Pulmonary artery endothelial cell (primary cell): ENCODE measurements around the gene METTL27. TPM values are rescaled to one million over a fixed set of nuclear protein-coding genes. Genes with fewer than 3 reads are reported as not detected.
"Not testable (repeated sequence)": the region's sequence is repeated elsewhere in the genome, so short reads cannot be mapped to it uniquely, and the experiment has no call there.

Source experiments
- DNase-seq: peaks from one replicate; pipeline ENCODE4 v3.0.0-alpha.2; 2011; ENCODE audit warnings: low read depth, low spot score
- total RNA-seq: library from RNA; depleted of rRNA; stranded (reverse); fragments of >200 nt; gene quantifications from 2 replicates; pipeline ENCODE4 v1.2.3, GENCODE V29; 2014

METTL27 gene
- total RNA-seq, 1 donor from 2014 or later, result 0.99 TPM

DNA sequence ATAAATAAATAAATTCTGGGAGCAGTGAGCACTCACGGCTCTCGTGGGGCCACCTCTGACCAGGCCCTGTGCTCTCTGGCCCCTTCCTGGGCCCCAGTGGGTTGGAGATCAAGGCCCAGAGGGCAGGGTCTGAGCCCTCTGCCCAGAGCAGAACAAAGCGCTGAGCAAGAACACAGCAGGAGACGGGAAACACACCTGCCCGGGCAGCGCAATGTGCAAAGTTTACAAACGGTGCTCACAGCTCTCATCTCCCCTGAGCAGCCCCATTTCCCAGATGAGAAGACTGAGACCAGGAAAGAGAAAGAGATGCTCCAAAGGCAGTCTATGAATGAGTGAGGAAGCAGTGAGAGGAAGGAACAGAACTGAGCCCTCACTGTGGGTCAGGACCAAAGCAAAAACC is 3.0 kb downstream of the METTL27 start:
- no peak for DNase-seq

DNA sequence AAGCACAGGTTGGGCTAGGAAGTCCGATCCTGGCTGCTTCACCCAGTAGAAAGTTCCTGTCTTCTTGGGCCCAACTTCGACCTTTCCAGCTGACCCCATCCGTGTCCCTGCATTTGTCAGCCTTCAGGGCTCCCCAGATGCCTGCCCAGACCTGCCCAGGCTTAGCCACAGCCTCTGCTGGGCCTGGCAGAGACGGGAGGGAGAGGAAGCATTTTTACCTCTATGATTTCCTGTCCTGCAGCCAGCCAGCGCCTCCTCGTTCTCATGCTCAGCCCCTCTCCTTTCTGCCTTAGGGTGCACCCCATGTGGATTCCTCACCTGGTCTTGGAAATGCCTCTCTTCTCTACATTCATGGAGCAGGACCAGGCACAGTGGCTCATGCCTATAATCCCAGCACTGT is 3.7 kb downstream of the METTL27 start:
- DNase-seq, result no peak

DNA sequence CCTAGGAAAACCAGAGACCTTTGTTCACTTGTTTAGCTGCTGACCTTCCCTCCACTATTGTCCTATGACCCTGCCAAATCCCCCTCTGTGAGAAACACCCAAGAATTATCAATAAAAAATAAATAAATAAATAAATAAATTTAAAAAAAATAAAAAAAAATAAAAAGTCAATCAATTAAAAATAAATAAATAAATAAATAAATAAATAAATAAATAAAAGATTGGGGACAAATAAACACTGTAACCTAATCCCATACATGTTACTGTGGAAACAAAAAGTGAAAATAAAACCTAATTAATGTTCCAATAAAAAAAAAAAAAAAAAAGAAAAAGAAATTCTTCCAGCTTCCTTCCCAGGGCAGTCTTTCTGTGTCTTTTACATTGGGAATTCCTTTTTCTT is 5.1 kb downstream of the METTL27 start:
- DNase-seq, result not testable (repeated sequence)

GRCh38 chr7:73834626-73835191 is 7.6 kb downstream of the METTL27 start:
- DNase-seq, result no peak

DNA sequence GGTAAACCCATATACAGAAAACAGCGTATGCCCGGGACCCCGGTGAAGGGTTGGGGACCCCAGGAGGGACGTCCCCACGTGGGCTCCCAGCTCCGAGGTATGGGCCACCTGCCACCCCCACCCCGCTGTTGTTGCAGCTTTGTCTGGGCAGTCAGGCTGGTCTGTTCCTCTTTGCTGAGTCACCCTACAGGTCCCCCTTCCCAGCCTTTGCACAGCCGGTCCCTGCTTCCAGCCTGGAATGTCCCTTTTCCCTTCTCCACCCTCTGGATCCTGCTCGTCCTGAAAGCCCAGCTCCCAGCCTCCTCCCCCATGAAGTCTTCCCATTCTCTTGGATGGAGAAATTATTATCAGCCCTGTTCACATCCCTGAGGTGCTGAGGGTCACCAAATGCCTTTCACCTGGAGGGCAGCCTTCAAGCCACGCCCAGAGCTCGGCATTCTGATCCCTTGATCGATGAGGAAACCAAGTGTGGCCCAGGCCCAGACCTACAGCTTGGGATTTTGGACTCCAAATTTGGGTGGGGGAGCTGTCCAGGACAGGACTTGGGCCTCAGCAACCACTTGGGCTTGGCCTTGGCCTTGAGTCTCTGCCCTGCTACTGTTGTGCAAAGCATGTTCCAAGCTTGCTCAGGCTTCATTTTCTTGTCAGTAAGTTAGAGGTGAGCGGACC is 8.9 kb downstream of the METTL27 start:
- DNase-seq, result no peak

DNA sequence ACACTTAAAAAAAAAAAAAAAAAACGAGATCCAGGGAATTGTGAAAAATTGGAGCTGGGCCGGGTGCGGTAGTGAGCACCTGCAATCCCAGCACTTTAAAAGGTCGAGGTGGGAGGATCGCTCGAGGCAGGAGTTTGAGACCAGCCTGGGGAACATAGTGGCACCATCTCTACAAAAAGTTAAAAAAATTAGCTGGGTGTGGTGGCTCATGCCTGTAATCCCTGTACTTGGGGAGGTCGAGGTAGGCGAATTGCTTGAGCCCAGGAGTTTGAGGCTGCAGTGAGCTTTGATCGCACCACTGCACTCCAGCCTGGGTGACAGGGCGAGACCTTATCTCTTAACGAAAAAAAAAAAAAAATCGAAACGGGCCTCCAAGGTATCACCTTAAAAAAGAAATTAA is 9.5 kb downstream of the METTL27 start:
- DNase-seq, result no peak

DNA sequence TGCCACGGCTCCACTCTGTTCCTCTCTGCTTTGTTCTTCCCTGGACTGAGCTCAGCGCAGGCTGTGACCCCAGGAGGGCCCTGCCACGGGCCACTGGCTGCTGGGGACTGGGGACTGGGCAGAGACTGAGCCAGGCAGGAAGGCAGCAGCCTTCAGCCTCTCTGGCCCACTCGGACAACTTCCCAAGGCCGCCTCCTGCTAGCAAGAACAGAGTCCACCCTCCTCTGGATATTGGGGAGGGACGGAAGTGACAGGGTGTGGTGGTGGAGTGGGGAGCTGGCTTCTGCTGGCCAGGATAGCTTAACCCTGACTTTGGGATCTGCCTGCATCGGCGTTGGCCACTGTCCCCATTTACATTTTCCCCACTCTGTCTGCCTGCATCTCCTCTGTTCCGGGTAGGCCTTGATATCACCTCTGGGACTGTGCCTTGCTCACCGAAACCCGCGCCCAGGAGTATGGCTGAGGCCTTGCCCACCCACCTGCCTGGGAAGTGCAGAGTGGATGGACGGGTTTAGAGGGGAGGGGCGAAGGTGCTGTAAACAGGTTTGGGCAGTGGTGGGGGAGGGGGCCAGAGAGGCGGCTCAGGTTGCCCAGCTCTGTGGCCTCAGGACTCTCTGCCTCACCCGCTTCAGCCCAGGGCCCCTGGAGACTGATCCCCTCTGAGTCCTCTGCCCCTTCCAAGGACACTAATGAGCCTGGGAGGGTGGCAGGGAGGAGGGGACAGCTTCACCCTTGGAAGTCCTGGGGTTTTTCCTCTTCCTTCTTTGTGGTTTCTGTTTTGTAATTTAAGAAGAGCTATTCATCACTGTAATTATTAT is 10.3 kb downstream of the METTL27 start:
- no peak for DNase-seq

DNA sequence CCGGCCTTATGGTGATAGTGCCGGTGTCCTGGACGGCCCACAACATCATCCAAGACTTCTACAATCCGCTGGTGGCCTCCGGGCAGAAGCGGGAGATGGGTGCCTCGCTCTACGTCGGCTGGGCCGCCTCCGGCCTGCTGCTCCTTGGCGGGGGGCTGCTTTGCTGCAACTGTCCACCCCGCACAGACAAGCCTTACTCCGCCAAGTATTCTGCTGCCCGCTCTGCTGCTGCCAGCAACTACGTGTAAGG is 10.8 kb downstream of the METTL27 start:
- no peak for DNase-seq

DNA sequence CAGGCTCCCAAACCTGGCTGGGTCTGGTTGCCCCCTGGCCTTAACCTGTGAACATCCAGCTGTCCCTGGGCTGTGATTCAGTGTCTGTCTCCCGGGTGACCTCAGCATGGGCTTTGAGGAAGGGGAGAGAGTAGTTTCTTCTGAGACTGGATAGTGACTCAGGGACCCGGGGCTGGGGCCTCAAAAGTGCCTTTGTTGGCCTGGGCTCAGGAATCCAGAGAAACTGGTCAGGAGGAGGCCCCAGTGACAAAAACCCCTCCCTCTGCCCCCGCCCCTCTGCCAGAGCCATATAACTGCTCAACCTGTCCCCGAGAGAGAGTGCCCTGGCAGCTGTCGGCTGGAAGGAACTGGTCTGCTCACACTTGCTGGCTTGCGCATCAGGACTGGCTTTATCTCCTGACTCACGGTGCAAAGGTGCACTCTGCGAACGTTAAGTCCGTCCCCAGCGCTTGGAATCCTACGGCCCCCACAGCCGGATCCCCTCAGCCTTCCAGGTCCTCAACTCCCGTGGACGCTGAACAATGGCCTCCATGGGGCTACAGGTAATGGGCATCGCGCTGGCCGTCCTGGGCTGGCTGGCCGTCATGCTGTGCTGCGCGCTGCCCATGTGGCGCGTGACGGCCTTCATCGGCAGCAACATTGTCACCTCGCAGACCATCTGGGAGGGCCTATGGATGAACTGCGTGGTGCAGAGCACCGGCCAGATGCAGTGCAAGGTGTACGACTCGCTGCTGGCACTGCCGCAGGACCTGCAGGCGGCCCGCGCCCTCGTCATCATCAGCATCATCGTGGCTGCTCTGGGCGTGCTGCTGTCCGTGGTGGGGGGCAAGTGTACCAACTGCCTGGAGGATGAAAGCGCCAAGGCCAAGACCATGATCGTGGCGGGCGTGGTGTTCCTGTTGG is 11.4 kb downstream of the METTL27 start, which contains the start of gene CLDN4:
CLDN4 (plus strand) TSS at position 316 of the 903 bp plus-strand sequence; CDS start at position 522, 206 bp downstream.
- no peak for DNase-seq

DNA sequence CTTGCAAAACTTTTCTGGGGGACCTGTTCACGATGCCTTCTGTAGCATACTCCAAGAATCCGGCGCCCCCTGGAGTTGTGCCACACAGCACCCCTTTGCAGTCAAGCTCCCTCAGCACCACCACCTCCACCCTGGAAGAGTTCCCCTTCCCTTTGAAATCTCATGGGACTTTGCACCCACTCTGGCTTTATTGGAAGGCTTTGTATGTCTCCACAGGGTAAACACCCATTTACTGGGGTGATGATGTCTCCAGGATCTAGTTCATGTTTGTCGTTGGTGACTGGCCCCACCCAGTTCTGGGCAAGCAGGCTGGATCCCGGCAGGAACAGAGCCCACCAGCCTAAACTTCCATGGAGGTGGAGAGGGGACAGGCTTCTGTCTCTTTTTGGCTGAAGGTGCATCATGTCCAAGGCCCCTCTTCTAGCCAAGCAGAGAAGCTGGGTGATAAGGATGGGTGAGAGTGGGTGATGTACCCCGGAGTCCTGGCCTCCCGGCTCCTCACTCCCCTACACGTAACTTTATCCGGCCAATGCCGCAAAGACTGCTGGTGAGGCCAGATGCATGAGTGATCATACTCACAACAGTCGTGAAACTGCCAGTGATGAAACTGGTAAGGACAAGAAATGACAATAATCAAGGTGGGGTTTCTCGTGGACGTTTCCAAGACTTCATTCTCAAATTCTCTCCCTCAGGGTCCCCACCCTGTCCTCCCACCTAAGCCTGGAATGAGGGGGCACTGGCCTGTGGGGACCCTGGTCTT is 12.2 kb downstream of the METTL27 start:
- DNase-seq, result no peak

GRCh38 chr7:73829505-73829904 is 12.8 kb downstream of the METTL27 start:
- no peak for DNase-seq

DNA sequence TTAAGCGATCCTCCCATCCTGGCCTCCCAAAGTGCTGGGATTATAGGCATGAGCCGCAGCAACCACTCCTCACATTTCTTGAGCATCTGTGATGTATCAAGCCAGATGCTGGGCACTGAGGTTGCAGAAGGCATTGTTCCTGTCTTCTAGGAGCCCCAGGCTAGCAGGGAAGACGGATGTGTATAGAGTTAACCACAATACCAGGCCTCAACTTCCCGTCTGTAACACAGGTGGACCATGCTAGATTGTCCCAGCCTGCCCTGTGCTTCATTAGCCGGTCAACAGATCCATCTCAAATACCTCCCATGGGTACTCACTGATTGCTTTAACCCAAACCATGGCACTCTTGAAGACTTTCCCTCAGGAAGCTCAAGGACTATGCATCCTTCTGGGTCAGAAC is 13.3 kb downstream of the METTL27 start:
- no peak for DNase-seq

DNA sequence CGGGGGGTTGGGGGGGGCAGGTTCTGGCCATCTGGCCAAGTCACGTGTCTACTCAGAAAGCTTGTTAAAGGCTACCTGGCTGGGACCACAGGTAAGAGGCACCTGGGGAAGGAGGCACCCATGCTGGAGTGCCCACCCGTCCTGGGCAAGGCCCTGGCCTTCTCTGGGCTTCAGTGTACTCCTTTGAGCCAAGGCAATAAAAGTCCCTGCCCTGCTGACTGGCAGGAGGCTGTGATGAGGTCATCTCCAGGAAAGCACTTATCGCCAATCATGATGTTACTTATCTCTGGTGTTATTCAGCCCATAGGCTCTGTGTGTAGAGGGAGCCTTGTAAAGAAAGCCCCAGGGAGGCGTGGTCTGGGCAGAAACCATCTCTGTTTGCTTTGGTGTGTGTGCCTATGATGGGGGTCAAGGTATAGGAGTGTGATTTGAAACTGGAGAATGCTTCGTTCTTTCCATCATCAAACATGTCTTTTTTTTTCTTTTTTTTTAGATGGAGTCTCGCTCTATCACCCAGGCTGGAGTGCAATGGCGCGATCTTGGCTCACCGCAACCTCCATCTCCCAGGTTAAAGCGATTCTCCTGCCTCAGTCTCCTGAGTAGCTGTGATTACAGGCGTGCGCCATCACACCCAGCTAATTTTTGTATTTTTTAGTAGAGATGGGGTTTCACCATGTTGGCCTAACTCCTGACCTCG is 14.1 kb downstream of the METTL27 start:
- DNase-seq, result peak; percentile 36

GRCh38 chr7:73827567-73828106 is 14.7 kb downstream of the METTL27 start:
- DNase-seq, result no peak

GRCh38 chr7:73824986-73825385 is 17.3 kb downstream of the METTL27 start:
- DNase-seq, result no peak

DNA sequence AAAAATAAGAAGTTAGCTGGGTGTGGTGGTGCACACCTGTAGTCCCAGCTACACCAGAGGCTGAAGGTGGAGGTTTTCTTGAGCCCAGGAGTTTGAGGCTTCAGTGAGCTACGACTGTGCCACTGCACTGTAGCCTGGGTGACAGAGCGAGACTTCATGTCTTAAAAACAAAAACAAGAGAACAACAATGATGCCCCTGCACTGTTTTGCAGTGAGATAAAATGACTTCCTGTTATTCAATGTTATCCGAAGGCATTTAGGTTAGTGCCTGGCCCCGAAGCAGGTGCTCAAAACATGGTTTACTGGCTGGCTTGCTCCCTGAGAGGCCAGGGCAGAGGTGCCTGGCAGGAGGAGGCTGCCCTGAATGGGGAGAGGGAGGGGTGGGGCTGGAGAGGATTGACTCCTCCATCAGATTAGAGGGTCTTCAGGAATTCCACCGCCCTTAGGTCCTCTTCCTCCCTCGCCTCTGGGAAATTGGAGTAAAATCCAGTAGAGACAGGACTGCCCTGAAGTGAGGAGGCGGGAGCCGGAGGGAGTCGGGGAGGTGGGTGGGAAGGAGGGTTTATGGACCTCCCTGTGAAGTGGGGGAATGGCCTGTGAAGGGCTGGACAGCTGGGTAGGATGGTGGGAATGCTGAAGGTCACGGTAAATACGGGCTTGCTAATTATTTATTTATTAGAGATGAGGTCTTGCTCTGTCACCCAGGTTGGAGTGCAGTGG is 18.3 kb downstream of the METTL27 start:
- DNase-seq, result no peak

DNA sequence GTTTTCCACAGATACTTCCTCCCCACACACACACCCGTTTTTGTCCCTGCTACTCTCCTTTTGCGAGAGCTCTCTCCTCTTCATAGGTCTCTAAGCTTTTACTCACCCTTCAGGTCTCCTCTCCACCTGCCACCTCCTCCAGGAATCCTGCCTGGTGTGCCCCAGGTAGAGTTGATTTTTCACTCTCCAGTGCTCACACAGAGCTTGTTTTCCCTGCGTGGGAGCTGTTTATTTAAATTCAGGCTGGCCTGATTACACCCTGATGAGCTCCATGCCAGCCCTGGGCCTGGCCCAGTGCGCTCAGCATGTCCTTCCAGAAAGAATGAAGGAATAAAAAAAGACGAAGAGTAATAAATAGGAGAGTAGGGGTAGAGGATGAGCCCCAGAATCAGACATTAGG is 19.1 kb downstream of the METTL27 start:
- DNase-seq, result no peak

DNA sequence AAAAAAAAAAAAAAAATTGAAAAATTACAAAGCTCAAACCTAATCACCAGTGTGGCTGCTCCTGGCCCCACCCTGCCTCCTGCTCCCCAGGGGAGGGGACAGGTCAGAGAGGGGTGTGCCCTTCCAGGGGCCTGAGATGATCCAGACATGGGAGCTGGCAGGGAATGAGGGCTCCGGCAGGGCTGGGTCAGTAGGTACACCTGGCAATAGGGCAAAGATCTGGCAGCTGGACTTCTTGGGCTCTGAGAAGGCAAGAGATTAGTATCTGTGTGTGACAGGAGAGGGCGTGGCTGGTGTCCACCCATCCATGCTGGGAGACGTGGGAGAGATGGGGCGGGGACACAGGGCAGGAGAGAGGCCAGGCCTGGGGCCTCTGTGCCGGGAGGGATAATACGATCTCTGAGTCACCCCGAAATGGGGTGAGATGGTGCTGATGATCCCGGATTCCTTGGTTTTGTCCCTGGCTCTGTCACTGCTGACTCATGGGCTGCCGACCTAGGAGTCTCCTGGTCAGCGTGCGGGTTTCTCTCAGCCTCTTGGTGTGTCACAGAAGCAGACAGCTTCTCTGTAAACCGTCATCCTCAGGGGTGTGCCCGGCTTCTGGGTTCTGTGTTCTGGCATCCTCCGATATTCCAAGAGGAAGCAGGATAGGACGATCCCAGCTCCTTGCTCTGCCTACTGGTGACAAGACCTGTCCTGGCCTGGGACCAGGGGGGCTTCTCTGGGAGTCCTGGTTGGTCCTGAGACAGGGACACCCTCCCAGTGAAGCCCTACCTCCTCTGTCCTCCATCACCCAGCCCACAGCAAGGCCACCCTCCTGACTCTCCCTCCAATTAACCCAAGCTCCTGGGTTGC is 19.8 kb downstream of the METTL27 start:
- no peak for DNase-seq
